ENCODE measurements around the gene HADHA. TPM values are rescaled to one million over a fixed set of nuclear protein-coding genes. Genes with fewer than 3 reads are reported as not detected.
"Not testable (repeated sequence)": the region's sequence is repeated elsewhere in the genome, so short reads cannot be mapped to it uniquely, and the experiment has no call there.

The HADHA gene
- total RNA-seq, 2 experiments from 2014 or later = 108 to 110 TPM

DNA sequence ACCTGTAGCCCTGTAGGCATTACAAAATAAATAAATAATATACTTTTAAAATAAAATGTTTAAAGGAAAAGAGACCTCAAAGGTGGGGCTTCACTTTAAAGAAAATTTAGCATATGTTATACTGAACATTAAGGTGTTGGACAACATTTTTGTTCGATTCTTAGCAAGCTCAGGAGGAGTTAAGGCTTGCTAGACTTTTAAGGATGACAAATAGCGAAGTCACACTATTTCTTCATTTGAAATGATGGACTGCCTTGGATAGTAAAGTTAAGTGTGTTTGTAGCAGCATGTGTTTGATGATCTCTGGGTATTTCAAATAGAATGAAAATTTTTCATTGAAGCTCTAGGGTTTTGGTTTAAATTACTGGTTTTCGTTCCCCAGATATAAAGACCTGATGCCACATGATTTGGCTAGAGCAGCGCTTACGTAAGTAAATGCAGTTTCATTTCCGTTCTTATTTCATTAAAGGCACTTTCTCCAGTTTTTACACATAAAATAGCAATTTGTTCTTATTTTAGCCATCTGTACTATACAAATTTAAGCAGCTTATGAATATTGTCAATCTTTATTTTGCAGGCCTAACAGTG lies 25.2 kb upstream of the HADHA start:
- Mint-ChIP-seq H3K9me3 (no peaks in the 10 kb centered on the region), H3K4me3 (no peak overlapping the region), H3K36me3 (ENCODE audit: low read depth) (peaks cover 10% of the 10 kb centered on the region), H3K27ac (no peak overlapping the region), H3K4me1 (peaks cover 12% of the 10 kb centered on the region), H3K27me3 (no peaks in the 10 kb centered on the region)
- no peak for DNase-seq
- ChIA-PET CTCF (no interaction called here), POLR2A (interaction anchor here (0.9 to 1.6 kb wide), 3 partner anchors 24 to 28 kb away, joined by 3 to 4 read pairs (median 3); partner anchors contain the start of gene HADHA)

DNA sequence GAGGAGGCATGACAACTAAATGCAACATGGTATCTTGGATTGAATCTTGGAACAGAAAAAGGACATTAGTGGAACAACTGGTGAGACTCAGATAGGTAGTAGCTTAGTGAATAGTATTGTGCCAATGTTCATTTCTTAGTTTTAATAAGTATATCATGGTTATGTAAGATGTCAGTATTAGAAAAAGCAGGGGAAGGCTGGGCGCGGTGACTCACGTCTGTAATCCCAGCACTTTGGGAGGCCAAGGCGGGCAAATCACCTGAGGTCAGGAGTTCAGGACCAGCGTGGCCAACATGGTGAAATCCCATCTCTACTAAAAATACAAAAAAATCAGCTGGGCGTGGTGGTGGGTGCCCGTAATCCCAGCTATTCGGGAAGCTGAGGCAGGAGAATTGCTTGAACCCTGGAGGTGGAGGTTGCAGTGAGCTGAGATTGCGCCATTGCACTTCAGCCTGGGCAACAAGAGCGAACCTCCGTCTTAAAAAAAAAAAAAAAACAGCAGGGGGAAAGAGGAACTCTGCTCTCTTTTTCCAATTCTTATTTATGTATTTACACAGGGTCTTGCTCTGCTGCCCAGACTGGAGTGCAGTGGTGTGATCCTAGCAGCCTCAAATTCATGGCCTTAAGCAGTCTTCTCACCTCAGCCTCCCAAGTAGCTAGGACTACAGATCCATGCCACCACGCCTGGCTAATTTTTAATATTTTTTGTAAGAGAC lies 24.4 kb upstream of the HADHA start:
- Mint-ChIP-seq H3K4me1 (peaks cover 12% of the 10 kb centered on the region), H3K36me3 (ENCODE audit: low read depth) (peaks cover 12% of the 10 kb centered on the region)
- CTCF ChIA-PET, H3K27ac Mint-ChIP-seq, H3K4me3 Mint-ChIP-seq, H3K27me3 Mint-ChIP-seq, DNase-seq, H3K9me3 Mint-ChIP-seq: not testable (repeated sequence)
- POLR2A ChIA-PET = interaction anchor here (0.9 kb wide), 1 partner anchor 23 kb away, joined by 3 read pairs; no protein-coding TSS in a partner anchor

DNA sequence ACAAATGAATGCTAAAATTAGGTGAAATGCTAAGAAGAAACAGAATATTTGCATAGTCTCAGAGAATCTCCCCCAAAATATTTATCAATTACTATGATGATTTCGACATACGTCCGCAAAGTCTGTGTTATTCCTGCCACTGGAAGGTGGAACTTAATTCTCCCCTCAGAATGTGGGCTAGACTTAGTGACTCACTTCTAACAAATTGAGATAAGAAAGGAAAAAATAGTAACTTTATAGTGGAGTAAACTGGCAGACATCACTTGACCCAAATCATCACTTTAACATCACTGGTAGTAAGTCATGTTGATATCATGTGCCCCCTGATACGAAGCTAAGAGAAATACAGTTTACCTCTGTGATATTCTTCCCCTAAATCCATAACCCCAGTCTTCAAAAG lies 23.8 kb upstream of the HADHA start:
- Mint-ChIP-seq H3K36me3 (ENCODE audit: low read depth) (peaks cover 12% of the 10 kb centered on the region), H3K27ac (no peak overlapping the region), H3K4me3 (no peak overlapping the region), H3K4me1 (peaks cover 10% of the 10 kb centered on the region), H3K27me3 (no peaks in the 10 kb centered on the region), H3K9me3 (no peaks in the 10 kb centered on the region)
- POLR2A ChIA-PET = no interaction called here
- CTCF ChIA-PET = no interaction called here
- DNase-seq = no peak

DNA sequence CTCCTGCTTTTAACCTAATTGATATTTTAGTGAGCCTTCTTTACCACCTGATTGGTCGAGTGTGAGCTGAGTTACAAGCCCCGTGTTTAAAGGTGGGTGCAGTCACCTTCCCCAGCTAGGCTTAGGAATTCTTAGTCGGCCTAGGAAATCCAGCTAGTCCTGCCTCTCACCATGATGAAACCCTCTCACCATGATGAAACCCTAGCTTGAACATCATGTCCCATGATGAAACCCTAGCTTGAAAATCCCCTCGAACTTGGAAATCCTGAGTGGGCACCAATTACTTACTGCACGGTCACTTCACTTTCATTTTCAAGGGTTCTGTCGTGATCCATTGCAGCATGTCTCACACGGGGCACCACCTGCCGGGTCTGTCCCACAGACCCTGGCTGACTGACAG lies 14.4 kb upstream of the HADHA start:
- H3K4me1 Mint-ChIP-seq, H3K9me3 Mint-ChIP-seq, H3K4me3 Mint-ChIP-seq, H3K27ac Mint-ChIP-seq, DNase-seq, H3K27me3 Mint-ChIP-seq: not testable (repeated sequence)
- peaks cover 20% of the 10 kb centered on the region for H3K36me3 Mint-ChIP-seq (ENCODE audit: low read depth)
- POLR2A ChIA-PET = interaction anchor here (1.5 kb wide), 1 partner anchor 14 kb away, joined by 5 read pairs; the partner anchor contains the start of genes HADHA and HADHB
- CTCF ChIA-PET = interaction anchor here (0.7 kb wide), 1 partner anchor 85 kb away, joined by 3 read pairs; no protein-coding TSS in a partner anchor

DNA sequence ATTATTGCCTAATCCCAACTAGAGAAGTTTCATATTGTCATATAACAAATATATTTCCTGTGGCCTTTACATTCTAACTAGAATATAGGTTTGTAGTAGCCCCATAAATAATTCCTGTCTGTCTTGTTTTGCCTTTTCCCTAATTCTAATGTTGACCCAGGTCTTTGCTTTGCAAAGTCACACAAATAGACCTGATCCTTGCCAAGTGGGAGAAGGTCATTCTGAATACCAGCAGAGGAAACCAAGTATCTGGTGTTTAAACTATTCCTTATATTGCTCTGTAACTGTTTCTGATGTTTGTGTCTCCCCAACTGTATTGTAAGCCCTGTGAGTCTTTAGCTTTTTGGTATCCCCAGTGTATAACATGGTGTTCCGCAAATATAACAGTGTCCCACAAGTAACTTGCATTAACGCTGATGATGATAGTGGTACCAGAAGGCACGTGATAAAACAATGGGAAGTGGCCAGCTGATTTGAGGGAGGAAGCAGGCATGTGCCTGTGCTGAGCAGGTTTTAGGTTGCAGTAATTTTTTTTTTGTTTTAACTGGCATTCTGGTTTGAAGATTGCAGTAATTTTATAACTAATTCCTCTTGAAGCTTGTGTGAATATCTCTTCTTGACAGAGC lies 11.4 kb upstream of the HADHA start:
- H3K4me3 Mint-ChIP-seq = no peak overlapping the region
- H3K4me1 Mint-ChIP-seq = peaks cover 2% of the 10 kb centered on the region
- H3K36me3 Mint-ChIP-seq (ENCODE audit: low read depth) = peaks cover 15% of the 10 kb centered on the region
- H3K9me3 Mint-ChIP-seq = no peaks in the 10 kb centered on the region
- no peak for DNase-seq
- ChIA-PET POLR2A (interaction anchor here (1.2 kb wide), 1 partner anchor 12 kb away, joined by 5 read pairs; the partner anchor contains the start of genes HADHA and HADHB), CTCF (no interaction called here)
- no peak overlapping the region for H3K27ac Mint-ChIP-seq
- no peaks in the 10 kb centered on the region for H3K27me3 Mint-ChIP-seq

DNA sequence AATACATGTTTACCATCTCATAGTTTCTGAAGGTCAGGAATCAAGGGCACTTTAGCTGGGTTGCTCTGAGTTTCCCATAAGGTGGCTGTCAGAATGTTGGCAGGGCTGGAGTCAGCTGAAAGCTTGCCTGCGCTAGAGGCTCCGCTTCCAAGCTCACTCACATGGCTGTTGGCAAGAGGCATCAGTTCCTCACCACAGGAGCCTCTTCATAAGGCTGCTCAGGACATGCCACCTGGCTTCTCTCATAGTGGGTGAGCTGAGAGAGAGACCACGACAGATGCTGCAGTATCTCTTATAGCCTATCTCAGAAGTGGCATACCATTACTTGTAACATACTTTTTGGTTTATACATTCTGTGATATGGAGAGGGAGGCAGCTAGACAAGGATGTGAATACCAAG lies 7.5 kb upstream of the HADHA start:
- Mint-ChIP-seq H3K4me1 (peaks cover 6% of the 10 kb centered on the region), H3K4me3 (no peak overlapping the region), H3K36me3 (ENCODE audit: low read depth) (peaks cover 7% of the 10 kb centered on the region), H3K27ac (no peak overlapping the region), H3K9me3 (no peaks in the 10 kb centered on the region), H3K27me3 (no peaks in the 10 kb centered on the region)
- POLR2A ChIA-PET = no interaction called here
- no peak for DNase-seq
- CTCF ChIA-PET = no interaction called here

DNA sequence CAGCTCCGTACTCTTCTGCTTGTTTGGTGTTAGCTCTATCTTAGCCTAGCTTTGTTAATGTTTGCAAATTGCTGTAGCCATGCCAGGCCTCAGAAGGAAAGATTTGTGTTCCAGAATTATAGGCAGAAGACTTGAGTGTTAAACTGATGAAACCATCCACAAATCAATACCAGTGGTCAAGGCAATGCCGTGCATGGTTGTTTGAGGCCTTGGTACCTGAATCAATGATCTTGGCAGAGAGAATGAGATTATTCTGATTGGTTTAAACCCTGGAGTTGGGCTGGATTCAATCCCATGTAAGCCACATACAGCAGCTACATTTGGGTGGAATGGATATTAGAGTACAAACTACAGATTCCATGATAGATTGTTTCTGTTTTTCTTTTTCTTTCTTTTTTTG lies 5.2 kb upstream of the HADHA start:
- Mint-ChIP-seq H3K27me3 (no peaks in the 10 kb centered on the region), H3K4me1 (peaks cover 24% of the 10 kb centered on the region), H3K4me3 (no peak overlapping the region), H3K27ac (no peak overlapping the region), H3K9me3 (no peaks in the 10 kb centered on the region), H3K36me3 (ENCODE audit: low read depth) (peaks cover 3% of the 10 kb centered on the region)
- DNase-seq = no peak
- ChIA-PET CTCF (interaction anchor here (0.6 kb wide), 1 partner anchor 10 kb away, joined by 4 read pairs; no protein-coding TSS in a partner anchor), POLR2A (no interaction called here)

DNA sequence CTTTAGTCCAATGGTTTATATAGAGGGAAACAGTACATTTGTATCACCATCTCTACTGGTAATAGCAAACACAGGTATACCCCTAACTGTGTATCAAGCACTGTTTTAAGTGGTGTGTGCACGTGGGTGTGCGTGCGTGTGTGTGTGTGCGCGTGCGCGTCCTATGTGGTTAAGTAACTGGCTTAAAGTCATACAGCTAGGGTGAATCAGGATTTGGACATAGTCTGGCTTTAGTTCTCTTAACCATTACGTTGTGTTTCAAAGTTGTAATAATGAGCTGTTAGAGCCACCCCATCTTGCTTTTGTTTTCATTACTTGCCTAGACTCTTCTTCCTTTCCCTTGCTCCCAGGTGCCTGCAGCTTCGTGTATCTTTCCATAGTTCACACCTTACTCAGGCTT lies 2.4 kb upstream of the HADHA start:
- H3K9me3 Mint-ChIP-seq = no peaks in the 10 kb centered on the region
- POLR2A ChIA-PET = interaction anchor here (0.7 to 5.7 kb wide), 2 partner anchors 39 to 99 kb away, joined by 3 to 66 read pairs; partner anchors contain the start of genes ADGRF3 and SELENOI
- no peak overlapping the region for H3K27ac Mint-ChIP-seq
- CTCF ChIA-PET = interaction anchor here (0.6 to 1.8 kb wide), 2 partner anchors 80 to 102 kb away, joined by 3 to 5 read pairs; no protein-coding TSS in a partner anchor
- H3K27me3 Mint-ChIP-seq = no peaks in the 10 kb centered on the region
- H3K36me3 Mint-ChIP-seq (ENCODE audit: low read depth) = peaks cover 9% of the 10 kb centered on the region
- peak overlapping the region; percentile 33 for H3K4me3 Mint-ChIP-seq
- peaks cover 41% of the 10 kb centered on the region for H3K4me1 Mint-ChIP-seq
- no peak for DNase-seq

DNA sequence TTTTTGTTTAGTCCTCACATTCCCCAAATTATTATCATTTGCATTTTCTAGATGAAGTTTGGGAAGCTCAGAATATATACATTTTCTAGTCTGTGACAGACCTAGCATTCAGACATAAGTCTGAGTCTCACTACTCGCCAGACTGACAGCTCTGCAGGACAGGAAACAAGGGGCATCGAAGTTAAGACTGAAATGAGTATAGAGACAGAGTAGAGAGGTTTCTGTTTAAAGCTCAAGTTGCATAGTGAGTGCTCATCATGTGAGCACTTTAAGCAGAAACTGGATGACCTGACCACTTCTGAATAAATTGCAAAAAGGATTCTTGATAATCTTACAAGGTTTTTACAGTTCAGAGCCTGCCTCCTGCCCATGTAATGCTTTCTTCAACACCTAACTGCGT lies 1.4 kb upstream of the HADHA start:
- CTCF ChIA-PET = interaction anchor here (0.7 to 1.8 kb wide), 7 partner anchors 17 to 884 kb away, joined by 3 to 6 read pairs (median 4); partner anchors contain the start of genes ADGRF3 and SELENOI
- Mint-ChIP-seq H3K9me3 (no peaks in the 10 kb centered on the region), H3K4me3 (peak overlapping the region; percentile 100), H3K4me1 (peaks cover 43% of the 10 kb centered on the region), H3K36me3 (ENCODE audit: low read depth) (peaks cover 9% of the 10 kb centered on the region), H3K27me3 (no peaks in the 10 kb centered on the region), H3K27ac (peak overlapping the region; percentile 98)
- DNase-seq = peak; percentile 28
- POLR2A ChIA-PET = interaction anchor here (0.7 to 5.7 kb wide), 7 partner anchors 11 to 1164 kb away, joined by 3 to 66 read pairs (median 13); partner anchors contain the start of genes ADGRF3, PPM1G, RAB10 and SELENOI

DNA sequence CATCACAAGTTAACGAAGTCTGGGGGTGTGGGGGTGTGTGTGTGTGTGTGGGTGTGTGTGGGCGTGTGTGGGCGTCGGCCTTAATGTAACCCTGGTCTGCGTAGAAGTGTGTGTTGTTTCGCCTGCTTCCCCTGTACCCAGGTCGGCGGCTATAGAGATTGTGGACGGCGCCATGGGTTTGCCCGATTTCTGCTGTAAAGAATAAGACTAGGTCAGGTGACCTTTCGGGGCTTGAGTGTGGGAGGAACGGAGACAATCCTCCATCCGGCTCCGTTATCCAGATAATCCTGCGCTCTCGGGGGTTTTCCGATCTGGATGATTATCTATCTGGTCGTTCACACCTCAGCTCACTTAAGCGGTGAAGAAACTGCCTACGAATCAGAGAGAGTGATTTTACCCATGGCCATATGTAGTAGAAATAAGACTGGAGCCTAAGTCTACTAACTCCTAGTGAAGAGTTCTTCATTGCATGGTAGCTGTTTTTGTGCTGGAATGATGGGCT lies 850 bp upstream of the HADHA start:
- H3K9me3 Mint-ChIP-seq = no peaks in the 10 kb centered on the region
- H3K36me3 Mint-ChIP-seq (ENCODE audit: low read depth) = peaks cover 10% of the 10 kb centered on the region
- H3K27me3 Mint-ChIP-seq = no peaks in the 10 kb centered on the region
- peak overlapping the region; percentile 98 for H3K27ac Mint-ChIP-seq
- peak; percentile 55 for DNase-seq
- ChIA-PET CTCF (interaction anchor here (0.7 to 1.8 kb wide), 7 partner anchors 16 to 883 kb away, joined by 3 to 6 read pairs (median 4); partner anchors contain the start of genes ADGRF3 and SELENOI), POLR2A (interaction anchor here (0.7 to 5.7 kb wide), 11 partner anchors 11 to 1164 kb away, joined by 3 to 66 read pairs (median 5); partner anchors contain the start of genes ADGRF3, PPM1G, RAB10 and SELENOI)
- H3K4me3 Mint-ChIP-seq = peak overlapping the region; percentile 100
- peaks cover 48% of the 10 kb centered on the region for H3K4me1 Mint-ChIP-seq

DNA sequence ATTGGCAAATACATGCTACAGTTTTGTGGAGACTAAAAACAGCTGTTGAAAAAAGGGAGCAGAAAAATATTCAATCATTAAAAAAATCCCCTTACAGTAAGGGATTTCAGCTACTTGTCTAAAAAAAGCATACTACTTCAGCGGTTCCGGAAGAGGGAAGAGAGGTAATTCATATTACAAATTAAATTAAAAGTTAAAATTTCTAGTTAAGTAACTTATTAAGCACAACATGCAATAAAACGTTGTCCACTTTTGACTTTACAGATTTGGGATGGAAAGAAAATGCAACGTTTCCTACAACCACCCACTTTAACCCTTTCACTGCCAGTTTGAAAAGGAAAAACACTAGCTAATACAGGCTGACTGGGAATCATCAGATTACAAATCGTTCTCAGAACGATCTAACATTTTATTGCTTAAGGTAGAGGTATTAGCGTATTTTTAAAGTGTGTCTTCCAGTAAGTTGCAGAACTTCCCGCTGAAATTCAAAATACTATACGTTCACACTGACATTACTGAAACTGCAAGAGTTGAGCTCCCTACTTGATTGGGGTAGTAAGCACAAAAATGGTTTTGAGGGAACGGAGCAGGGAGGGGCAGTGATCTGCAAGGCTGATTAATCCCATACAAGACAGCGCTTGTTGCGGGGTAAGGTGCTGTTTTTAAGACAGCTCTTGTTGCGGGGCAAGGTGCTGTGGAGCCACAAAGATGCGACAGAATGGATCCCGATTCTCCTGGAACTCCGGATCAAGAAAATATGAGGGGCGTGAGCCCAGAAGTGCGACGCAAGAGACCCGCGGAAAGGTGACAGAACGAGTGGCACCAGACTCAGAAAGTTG lies 743 bp downstream of the HADHA start:
- DNase-seq = no peak

More for the DNA sequence above, 743 bp downstream of the HADHA start:
- Mint-ChIP-seq H3K4me1 (peaks cover 55% of the 10 kb centered on the region), H3K9me3 (no peaks in the 10 kb centered on the region), H3K27ac (peak overlapping the region; percentile 98), H3K4me3 (peak overlapping the region; percentile 100), H3K36me3 (ENCODE audit: low read depth) (peaks cover 14% of the 10 kb centered on the region), H3K27me3 (no peaks in the 10 kb centered on the region)
- ChIA-PET POLR2A (interaction anchor here (0.8 to 5.7 kb wide), 23 partner anchors 9 to 543 kb away, joined by 3 to 66 read pairs (median 5); partner anchors contain the start of genes ADGRF3, ASXL2, RAB10 and SELENOI), CTCF (interaction anchor here (0.6 to 2.1 kb wide), 6 partner anchors 59 to 293 kb away, joined by 3 to 14 read pairs (median 4); partner anchors contain the start of gene RAB10)

All from activated CD4-positive, alpha-beta memory T cell treated with anti-CD3 and anti-CD28 coated beads, Interleukin-2, amount 10 ng/mL, durations not matched to agents 7 days and 5 days (primary cell).